ENCODE results near the gene TMEM271.

The TMEM271 gene

DNA sequence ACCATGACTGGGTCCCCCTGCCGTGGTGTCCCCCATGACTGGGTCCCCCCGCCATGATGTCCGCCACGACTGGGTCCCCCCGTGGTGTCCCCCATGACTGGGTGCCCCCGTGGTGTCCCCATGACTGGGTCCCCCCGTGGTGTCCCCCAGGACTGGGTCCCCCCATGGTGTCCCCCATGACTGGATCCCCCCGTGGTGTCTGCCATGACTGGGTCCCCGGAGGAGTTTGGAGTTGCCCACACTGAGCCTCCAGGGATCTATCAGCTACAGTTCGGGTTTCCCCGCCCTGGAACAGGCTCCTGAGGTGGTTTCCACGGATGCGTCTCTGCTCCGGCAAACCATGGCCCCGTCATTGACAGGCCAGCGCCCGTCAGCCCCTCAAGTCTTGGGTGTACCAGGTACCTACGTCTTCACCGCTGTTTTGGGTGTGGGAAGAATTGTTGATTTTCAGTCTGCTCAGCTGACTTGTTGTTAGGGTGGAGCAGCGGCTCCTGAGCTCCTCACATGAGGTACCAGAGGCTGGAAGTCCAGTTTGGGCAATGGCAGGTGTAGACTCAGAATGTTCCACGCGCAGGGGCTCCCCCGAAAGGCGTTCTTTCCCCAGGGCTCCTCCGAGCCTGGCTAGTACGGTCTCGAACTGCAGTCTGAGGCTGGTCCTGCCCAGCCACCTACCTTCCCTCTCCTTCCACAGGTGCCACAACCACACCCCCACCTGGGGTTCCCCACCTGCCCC is 41.0 kb upstream of the TMEM271 start:
- no peak for DNase-seq (ENCODE audit: extremely low spot score)
- CTCF ChIA-PET, result no interaction called here
- TF ChIP-seq, protein P1, sequence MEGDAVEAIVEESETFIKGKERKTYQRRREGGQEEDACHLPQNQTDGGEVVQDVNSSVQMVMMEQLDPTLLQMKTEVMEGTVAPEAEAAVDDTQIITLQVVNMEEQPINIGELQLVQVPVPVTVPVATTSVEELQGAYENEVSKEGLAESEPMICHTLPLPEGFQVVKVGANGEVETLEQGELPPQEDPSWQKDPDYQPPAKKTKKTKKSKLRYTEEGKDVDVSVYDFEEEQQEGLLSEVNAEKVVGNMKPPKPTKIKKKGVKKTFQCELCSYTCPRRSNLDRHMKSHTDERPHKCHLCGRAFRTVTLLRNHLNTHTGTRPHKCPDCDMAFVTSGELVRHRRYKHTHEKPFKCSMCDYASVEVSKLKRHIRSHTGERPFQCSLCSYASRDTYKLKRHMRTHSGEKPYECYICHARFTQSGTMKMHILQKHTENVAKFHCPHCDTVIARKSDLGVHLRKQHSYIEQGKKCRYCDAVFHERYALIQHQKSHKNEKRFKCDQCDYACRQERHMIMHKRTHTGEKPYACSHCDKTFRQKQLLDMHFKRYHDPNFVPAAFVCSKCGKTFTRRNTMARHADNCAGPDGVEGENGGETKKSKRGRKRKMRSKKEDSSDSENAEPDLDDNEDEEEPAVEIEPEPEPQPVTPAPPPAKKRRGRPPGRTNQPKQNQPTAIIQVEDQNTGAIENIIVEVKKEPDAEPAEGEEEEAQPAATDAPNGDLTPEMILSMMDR (IDR thresholded peaks at IDR 0.05; ENCODE audit: control extremely low read depth, extremely low read depth, low read depth, missing control alignments), result no peak
- POLR2A ChIA-PET, result no interaction called here

- DNase-seq (ENCODE audit: extremely low spot score), result no peak
- ChIA-PET CTCF (interaction anchor here (1.5 kb wide), 1 partner anchor 13 kb away, joined by 3 read pairs; no protein-coding TSS in a partner anchor), POLR2A (no interaction called here)
- TF ChIP-seq, protein P1 (IDR thresholded peaks at IDR 0.05; ENCODE audit: control extremely low read depth, extremely low read depth, low read depth, missing control alignments), result no peak
Measured at GRCh38 chr4:616091-616490, 40.0 kb upstream of the TMEM271 start.

DNA sequence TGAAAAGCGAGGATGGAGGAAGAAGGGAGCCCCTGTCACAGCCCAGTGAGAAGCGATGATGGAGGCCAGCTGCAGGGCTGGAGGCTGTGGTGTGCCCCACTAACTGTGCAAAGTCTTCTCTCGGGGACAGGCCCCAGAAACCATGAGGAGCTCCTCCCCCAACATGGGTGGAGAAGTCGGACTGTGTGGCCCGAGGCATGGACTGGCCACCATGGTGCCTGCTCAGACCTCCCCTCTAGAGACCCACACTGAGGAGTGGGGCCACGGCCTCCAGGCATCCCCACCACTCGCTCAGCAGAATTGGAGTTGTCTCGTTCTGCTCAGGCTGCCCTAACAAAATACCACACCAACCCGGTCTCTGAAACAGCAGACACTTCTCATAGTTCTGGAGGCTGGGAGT is 37.0 kb upstream of the TMEM271 start:
- no peak for DNase-seq (ENCODE audit: extremely low spot score)
- POLR2A ChIA-PET, result no interaction called here
- CTCF ChIA-PET, result no interaction called here
- TF ChIP-seq, protein P1 (IDR thresholded peaks at IDR 0.05; ENCODE audit: control extremely low read depth, extremely low read depth, low read depth, missing control alignments), result no peak

DNA sequence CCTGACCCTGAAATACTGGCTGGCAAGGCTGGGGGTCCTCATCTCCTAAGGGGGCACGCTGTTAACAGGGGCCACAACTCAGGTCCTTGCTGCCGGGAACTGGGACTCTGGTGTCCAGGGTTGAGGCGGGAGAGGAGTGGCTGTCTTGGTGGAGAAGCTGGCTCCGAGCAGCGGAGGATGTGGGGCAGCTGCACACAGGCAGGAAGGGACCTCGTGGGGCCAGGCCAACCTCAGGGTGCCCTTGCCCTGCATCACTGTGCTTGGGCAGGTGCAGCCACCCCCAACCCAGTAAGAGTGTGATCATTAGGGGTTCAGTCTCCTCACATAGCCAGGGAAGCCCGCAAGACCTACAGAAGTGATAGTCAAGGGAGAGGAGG is 36.6 kb upstream of the TMEM271 start:
- DNase-seq (ENCODE audit: extremely low spot score), result no peak
- ChIA-PET CTCF (no interaction called here), POLR2A (no interaction called here)
- TF ChIP-seq, protein P1 (IDR thresholded peaks at IDR 0.05; ENCODE audit: control extremely low read depth, extremely low read depth, low read depth, missing control alignments), result no peak

DNA sequence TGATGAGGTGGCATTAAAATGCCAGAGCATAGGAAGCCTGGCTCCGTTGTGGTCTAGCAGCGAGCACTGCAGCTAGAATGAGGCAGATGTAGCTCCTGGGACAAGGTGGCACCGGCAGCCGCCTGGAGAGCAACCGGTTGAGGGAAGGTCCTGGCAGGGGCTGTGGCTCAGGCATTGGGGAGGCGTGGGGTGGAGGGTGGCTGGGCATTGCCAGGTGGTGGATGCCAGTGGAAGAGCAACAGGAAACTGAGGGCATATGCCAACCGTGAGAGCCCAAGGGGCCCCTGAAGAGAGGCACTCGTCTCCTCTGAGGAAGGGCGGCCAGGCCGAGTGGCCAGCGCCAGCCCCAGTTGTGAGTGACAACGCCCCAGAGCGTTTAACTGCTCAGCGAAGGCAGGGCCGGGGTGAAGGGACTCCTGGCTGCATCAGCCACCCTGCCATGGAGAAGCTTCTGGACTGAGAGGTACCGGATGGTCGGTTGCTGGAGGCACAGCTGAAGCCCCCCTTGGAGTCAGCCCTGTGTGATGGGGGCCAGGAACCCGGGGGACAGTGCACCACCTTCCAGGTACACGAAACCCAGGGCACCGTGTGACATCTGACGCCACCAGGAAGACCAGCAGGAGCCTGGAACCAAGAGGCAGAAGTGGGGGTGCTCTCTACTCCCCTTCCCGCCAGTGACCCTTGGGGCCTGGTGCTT is 36.1 kb upstream of the TMEM271 start:
- DNase-seq (ENCODE audit: extremely low spot score), result no peak
- TF ChIP-seq, protein P1 (IDR thresholded peaks at IDR 0.05; ENCODE audit: control extremely low read depth, extremely low read depth, low read depth, missing control alignments), result no peak
- ChIA-PET POLR2A (no interaction called here), CTCF (no interaction called here)

GRCh38 chr4:610411-611261 is 34.5 kb upstream of the TMEM271 start:
- ChIA-PET CTCF (interaction anchor here (0.9 kb wide), 1 partner anchor 10 kb away, joined by 3 read pairs; no protein-coding TSS in a partner anchor), POLR2A (no interaction called here)
- DNase-seq (ENCODE audit: extremely low spot score), result no peak
- TF ChIP-seq, protein P1 (IDR thresholded peaks at IDR 0.05; ENCODE audit: control extremely low read depth, extremely low read depth, low read depth, missing control alignments), result no peak
